ENCODE measurements around the gene NODAL.

GRCh38 chr10:70458329-70459060, 17.0 kb upstream of the NODAL start:
- TF ChIP-seq EP300 (IDR thresholded peaks at IDR 0.05; ENCODE audit: low read depth) (no peak), CTCF (IDR thresholded peaks at IDR 0.05) (peak in 1 of 5 experiments; percentile 14), POLR2AphosphoS5 (IDR thresholded peaks at IDR 0.05) (peak in 1 of 3 donors; percentile 45), POLR2A (IDR thresholded peaks at IDR 0.05) (no peak)
